HepG2 (cell line): ENCODE results near the gene ATP7A. TPM values are rescaled to one million over a fixed set of nuclear protein-coding genes. Genes with fewer than 3 reads are reported as not detected.

Source experiments
- ATAC-seq: fragments of 200-7000 bp; cut with Tn5 transposase; 3 replicates; pipeline ENCODE4 v1.9.1; 2020; ENCODE audit warnings: mild to moderate bottlenecking, moderate library complexity
- BruUV-seq: library from RNA; stranded (reverse); fragments of 400-500 nt; replicated peaks from 2 replicates; lab custom pipeline; 2021; lab: Mats Ljungman, UMichigan
- CTCF ChIA-PET: fragments of 300-600 bp; formaldehyde crosslinking; extraction: SDS; loops from one replicate; lab custom pipeline; 2021; ENCODE audit warnings: low total read pairs, inconsistent platforms, low intra/inter-chr PET ratio; lab: Yijun Ruan, JAX
- POLR2A ChIA-PET: fragments of 350-600 bp; sonication (Branson Sonifier 250); formaldehyde crosslinking; loops from one replicate; lab custom pipeline; 2020; ENCODE audit warnings: antibody characterized with exemption, inconsistent platforms; lab: Yijun Ruan, JAX
- DNase-seq: peaks from one replicate; pipeline ENCODE4 v3.0.0-alpha.2; 2015; ENCODE audit warnings: low spot score
- FAIRE-seq: peaks from 3 replicates; lab custom pipeline; 2011; peaks lifted over from hg19 to GRCh38; lab: Jason Lieb, UNC
- H2AFZ ChIP-seq: one replicate; pipeline ENCODE4 v1.6.1; 2011; ENCODE audit warnings: low read length, inconsistent platforms
- H3K27ac ChIP-seq: fragments of 300-600 bp; 3 replicates; pipeline ENCODE4 v1.8.0; 2011; ENCODE audit warnings: mixed run types, mild to moderate bottlenecking, mixed read lengths, low read length, inconsistent platforms; ENCODE audit not compliant: insufficient read depth; ENCODE audit errors: extremely low read length
- H3K27me3 ChIP-seq, 2 experiments: fragments of 200-600 bp in 1 of 2; 2 replicates in 1 of 2; 3 replicates in 1 of 2; pipeline versions ENCODE4 v1.6.0 to v1.8.0; 2011; ENCODE audit warnings: low read length in 2 of 2, mild to moderate bottlenecking in 2 of 2, moderate library complexity in 2 of 2, inconsistent platforms in 1 of 2; ENCODE audit not compliant: insufficient read depth in 2 of 2, control insufficient read depth in 1 of 2
- H3K36me3 ChIP-seq, 2 experiments: fragments of 200-600 bp in 1 of 2; replicated peaks in 1 of 2; 2 replicates in 1 of 2; 3 replicates in 1 of 2; pipeline versions ENCODE4 v1.5.1 to v1.8.0; 2011; ENCODE audit warnings: low read length in 2 of 2, inconsistent platforms in 1 of 2; ENCODE audit not compliant: insufficient read depth in 2 of 2, control insufficient read depth in 1 of 2
- H3K4me1 ChIP-seq: 2 replicates; pipeline ENCODE4 v1.5.1; 2012; ENCODE audit warnings: low read length, inconsistent platforms; ENCODE audit not compliant: insufficient read depth
- H3K4me2 ChIP-seq: 2 replicates; pipeline ENCODE4 v1.6.0; 2011; ENCODE audit warnings: low read depth, low read length, inconsistent platforms
- H3K4me3 ChIP-seq, 3 experiments: fragments of 200-600 bp in 1 of 3; sonication (generic), shearing (Covaris generic) in 1 of 3; replicated peaks in 1 of 3; 2 replicates each; pipeline ENCODE4 v1.5.1; 2011 to 2016; ENCODE audit warnings: low read length in 3 of 3, inconsistent platforms in 2 of 3, low read depth in 2 of 3, mild to moderate bottlenecking in 2 of 3, control low read depth in 1 of 3, mixed read lengths in 1 of 3; ENCODE audit not compliant: insufficient read depth in 1 of 3
- H3K79me2 ChIP-seq: one replicate; pipeline ENCODE4 v1.6.1; 2011; ENCODE audit warnings: low read length, inconsistent platforms; ENCODE audit not compliant: insufficient read depth
- H3K9ac ChIP-seq: 2 replicates; pipeline ENCODE4 v1.6.0; 2011; ENCODE audit warnings: mild to moderate bottlenecking, low read depth, low read length, inconsistent platforms; ENCODE audit not compliant: insufficient read depth
- H3K9me3 ChIP-seq: 2 replicates; pipeline ENCODE4 v1.5.1; 2012; ENCODE audit warnings: mild to moderate bottlenecking, low read length
- H4K20me1 ChIP-seq: 2 replicates; pipeline ENCODE4 v1.6.0; 2011; ENCODE audit warnings: inconsistent platforms, mild to moderate bottlenecking, low read length, moderate library complexity; ENCODE audit not compliant: insufficient read depth
- ETV5 ChIP-seq: IDR thresholded peaks from 2 replicates; pipeline ENCODE4 v1.6.1; 2018; ENCODE audit warnings: missing biosample characterization, missing genetic modification reagents, inconsistent platforms, borderline replicate concordance
- MZF1 ChIP-seq: sonication (generic); formaldehyde crosslinking; IDR thresholded peaks from 2 replicates; pipeline ENCODE4 v1.8.1; 2023; ENCODE audit warnings: mild to moderate bottlenecking, missing genetic modification reagents, borderline replicate concordance
- RBM39 ChIP-seq: fragments of 200-400 bp; formaldehyde crosslinking; IDR thresholded peaks from one replicate; pipeline ENCODE4 v1.6.1; 2018; ENCODE audit warnings: antibody characterized with exemption, mild to moderate bottlenecking, low read depth, low read length; ENCODE audit not compliant: poor library complexity, severe bottlenecking
- ZNF597 ChIP-seq: sonication (generic); formaldehyde crosslinking; IDR thresholded peaks from 2 replicates; pipeline ENCODE4 v1.5.0; 2020; ENCODE audit warnings: missing genetic modification reagents
- ZNF652 ChIP-seq: IDR thresholded peaks from 2 replicates; pipeline ENCODE4 v1.6.1; 2016; ENCODE audit warnings: low read depth, borderline replicate concordance
- ZNF839 ChIP-seq: sonication (generic); formaldehyde crosslinking; IDR thresholded peaks from 2 replicates; pipeline ENCODE4 v1.4.0; 2020; ENCODE audit warnings: missing genetic modification reagents, mild to moderate bottlenecking, borderline replicate concordance
- ZNF850 ChIP-seq: sonication (generic); formaldehyde crosslinking; conservative IDR thresholded peaks from 2 replicates; pipeline ENCODE4 v1.9.0; 2021; ENCODE audit warnings: mild to moderate bottlenecking, missing genetic modification reagents
- WGBS: methylation state at CpG from one replicate; pipeline ENCODE4 v1.1.6; 2017; ENCODE audit warnings: low lambda C conversion rate; 5-methylcytosine and 5-hydroxymethylcytosine counted together
- in situ Hi-C: cut with HindIII; loops from 2 replicates; pipeline ENCODE4 v1.10.0; 2017; ENCODE audit warnings: low pct_unique_long_range_greater_than_20kb; ENCODE audit not compliant: extremely low pct_ligation_motif_present
- intact Hi-C: fragments of 100-400 bp; cut with micrococcal nuclease; formaldehyde crosslinking; loops from one replicate; pipeline ENCODE4 v1.10.0; 2022; ENCODE audit not compliant: unreplicated experiment
- polyA plus RNA-seq, 8 experiments: library from polyadenylated mRNA; depleted of rRNA in 3 of 8; stranded (reverse) in 7 of 8; unstranded in 1 of 8; fragments of >200 nt; fragmentation: Illumina TruSeq in 4 of 8; extraction: Trizol in 4 of 8; gene quantifications; 2 replicates each; pipeline versions ENCODE4 v1.2.1 to v1.2.3, GENCODE V29; 2011 to 2016; ENCODE audit warnings: low read depth in 4 of 8, missing spikeins in 1 of 8, mixed read lengths in 1 of 8; ENCODE audit not compliant: insufficient read depth in 1 of 8
- total RNA-seq, 5 experiments: library from RNA; depleted of rRNA; stranded (reverse); fragments of >200 nt; fragmentation: Illumina TruSeq; extraction: Trizol; gene quantifications; 2 replicates each; pipeline ENCODE4 v1.2.3, GENCODE V29; 2016; ENCODE audit warnings: low read depth in 1 of 5
- TF ChIP-seq, protein P1 (sequence below): sonication (generic); formaldehyde crosslinking; IDR thresholded peaks from 2 replicates; pipeline ENCODE4 v1.4.0; 2020; ENCODE audit warnings: missing genetic modification reagents, borderline replicate concordance
- TF ChIP-seq, protein P2 (sequence below): sonication (generic); formaldehyde crosslinking; conservative IDR thresholded peaks from 2 replicates; pipeline ENCODE4 v1.4.0; 2020; ENCODE audit warnings: missing genetic modification reagents

The ATP7A gene
- total and polyA plus RNA-seq, 2 of the 13 experiments (the other 11 are each of a cell fraction or from before 2014, with no cell fraction given): 1.7 to 4.7 TPM

GRCh38 chrX:77949840-77950239 is 39.3 kb downstream of the ATP7A start:
- Histone ChIP-seq H3K27ac (no peak overlapping the region), H3K4me2 (no peak overlapping the region), H2AFZ (no peak overlapping the region), H3K27me3 (no peaks in the 10 kb centered on the region), H3K4me1 (no peaks in the 10 kb centered on the region), H4K20me1 (no peaks in the 10 kb centered on the region), H3K9me3 (no peaks in the 10 kb centered on the region), H3K4me3 (no peak overlapping the region), H3K79me2 (no peaks in the 10 kb centered on the region), H3K9ac (no peak overlapping the region), H3K36me3 (no peaks in the 10 kb centered on the region)
- FAIRE-seq: no peak
- in situ Hi-C loops: no loop called here
- intact Hi-C loops: no loop called here
- ATAC-seq: no peak
- POLR2A ChIA-PET: no interaction called here
- 83% methylated on average over 2 of the region's 2 CpGs for WGBS
- TF ChIP-seq, protein P1, sequence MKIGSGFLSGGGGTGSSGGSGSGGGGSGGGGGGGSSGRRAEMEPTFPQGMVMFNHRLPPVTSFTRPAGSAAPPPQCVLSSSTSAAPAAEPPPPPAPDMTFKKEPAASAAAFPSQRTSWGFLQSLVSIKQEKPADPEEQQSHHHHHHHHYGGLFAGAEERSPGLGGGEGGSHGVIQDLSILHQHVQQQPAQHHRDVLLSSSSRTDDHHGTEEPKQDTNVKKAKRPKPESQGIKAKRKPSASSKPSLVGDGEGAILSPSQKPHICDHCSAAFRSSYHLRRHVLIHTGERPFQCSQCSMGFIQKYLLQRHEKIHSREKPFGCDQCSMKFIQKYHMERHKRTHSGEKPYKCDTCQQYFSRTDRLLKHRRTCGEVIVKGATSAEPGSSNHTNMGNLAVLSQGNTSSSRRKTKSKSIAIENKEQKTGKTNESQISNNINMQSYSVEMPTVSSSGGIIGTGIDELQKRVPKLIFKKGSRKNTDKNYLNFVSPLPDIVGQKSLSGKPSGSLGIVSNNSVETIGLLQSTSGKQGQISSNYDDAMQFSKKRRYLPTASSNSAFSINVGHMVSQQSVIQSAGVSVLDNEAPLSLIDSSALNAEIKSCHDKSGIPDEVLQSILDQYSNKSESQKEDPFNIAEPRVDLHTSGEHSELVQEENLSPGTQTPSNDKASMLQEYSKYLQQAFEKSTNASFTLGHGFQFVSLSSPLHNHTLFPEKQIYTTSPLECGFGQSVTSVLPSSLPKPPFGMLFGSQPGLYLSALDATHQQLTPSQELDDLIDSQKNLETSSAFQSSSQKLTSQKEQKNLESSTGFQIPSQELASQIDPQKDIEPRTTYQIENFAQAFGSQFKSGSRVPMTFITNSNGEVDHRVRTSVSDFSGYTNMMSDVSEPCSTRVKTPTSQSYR (CRISPR knock-in tag): no peak
- TF ChIP-seq, protein P2, sequence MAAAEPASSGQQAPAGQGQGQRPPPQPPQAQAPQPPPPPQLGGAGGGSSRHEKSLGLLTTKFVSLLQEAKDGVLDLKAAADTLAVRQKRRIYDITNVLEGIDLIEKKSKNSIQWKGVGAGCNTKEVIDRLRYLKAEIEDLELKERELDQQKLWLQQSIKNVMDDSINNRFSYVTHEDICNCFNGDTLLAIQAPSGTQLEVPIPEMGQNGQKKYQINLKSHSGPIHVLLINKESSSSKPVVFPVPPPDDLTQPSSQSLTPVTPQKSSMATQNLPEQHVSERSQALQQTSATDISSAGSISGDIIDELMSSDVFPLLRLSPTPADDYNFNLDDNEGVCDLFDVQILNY: no peak
- no peak for TF ChIP-seq RBM39
- no peak for TF ChIP-seq MZF1 (CRISPR knock-in tag)
- no peak for TF ChIP-seq ZNF839
- TF ChIP-seq ZNF850 (CRISPR knock-in tag): no peak
- no peak for TF ChIP-seq ZNF652 (CRISPR knock-in tag)
- TF ChIP-seq ETV5 (CRISPR knock-in tag): no peak
- TF ChIP-seq ZNF597: no peak
- CTCF ChIA-PET: no interaction called here
- no peak for DNase-seq
- no TSS peak for BruUV-seq
